ENCODE data around the gene KANSL2. TPM values are rescaled to one million over a fixed set of nuclear protein-coding genes. Genes with fewer than 3 reads are reported as not detected.

KANSL2 gene
- total RNA-seq, 1 experiment from 2014 or later = 56.6 TPM

GRCh38 chr12:48687592-48687991 lies 5.6 kb upstream of the KANSL2 start:
- H3K4me1 Mint-ChIP-seq = no peaks in the 10 kb centered on the region
- peaks cover 5% of the 10 kb centered on the region for H3K79me2 ChIP-seq (ENCODE audit: insufficient read depth, low read length)
- no peak overlapping the region for H2BK12ac ChIP-seq (ENCODE audit: insufficient read length, low read depth, low read length)
- no peaks in the 10 kb centered on the region for H3K27me3 ChIP-seq (ENCODE audit: insufficient read depth, low read length)
- H2BK5ac ChIP-seq (ENCODE audit: insufficient read length, low read length) = no peak overlapping the region
- H3K4me1 ChIP-seq (ENCODE audit: insufficient read depth, low read length) = no peaks in the 10 kb centered on the region
- no peak overlapping the region for H3K4me3 Mint-ChIP-seq
- no peak overlapping the region for H4K5ac ChIP-seq (ENCODE audit: insufficient read length, low read depth, low read length)
- no peak overlapping the region for H3K23ac ChIP-seq (ENCODE audit: insufficient read length, low read depth, low read length)
- H3K9me3 ChIP-seq (ENCODE audit: control insufficient read depth, low read depth, low read length) = no peaks in the 10 kb centered on the region
- H4K91ac ChIP-seq (ENCODE audit: insufficient read length, low read depth, low read length) = no peak overlapping the region
- no peak overlapping the region for H2BK15ac ChIP-seq (ENCODE audit: low read depth, low read length)
- H3K14ac ChIP-seq (ENCODE audit: insufficient read depth, low read length) = no peak overlapping the region
- H3K27ac Mint-ChIP-seq = no peak overlapping the region
- no peak overlapping the region for H2BK120ac ChIP-seq (ENCODE audit: low read depth, low read length, poor library complexity, severe bottlenecking)
- H3K4ac ChIP-seq (ENCODE audit: low read depth, low read length) = no peak overlapping the region
- no peak overlapping the region for H2AK5ac ChIP-seq (ENCODE audit: insufficient read length, low read length)
- peaks cover 1% of the 10 kb centered on the region; the same call in 1 of the 2 replicates for H3K27me3 Mint-ChIP-seq (ENCODE audit: low read depth)
- H3K36me3 Mint-ChIP-seq (ENCODE audit: insufficient read depth in 1 of 3, low read depth in 3 of 3) = peaks cover 5 to 43% (median 18%) of the 10 kb centered on the region in 3 experiments; a peak in 6 of 7 replicates
- no peaks in the 10 kb centered on the region for H3K79me1 ChIP-seq (ENCODE audit: insufficient read depth, low read depth, low read length, poor library complexity, severe bottlenecking)
- H3K9me3 Mint-ChIP-seq = no peaks in the 10 kb centered on the region
- no peak for TF ChIP-seq CTCF (conservative IDR thresholded peaks at IDR 0.05)
- no peaks in the 10 kb centered on the region for H4K20me1 ChIP-seq (ENCODE audit: control insufficient read depth, insufficient read depth, insufficient read length)
- H3K4me2 ChIP-seq (ENCODE audit: insufficient read depth, insufficient read length, low read length) = no peak overlapping the region
- H3K56ac ChIP-seq (ENCODE audit: insufficient read length, low read depth, low read length) = no peak overlapping the region
- no peak for DNase-seq
- no CpG with 5 or more reads among the region's 4 CpGs for WGBS (ENCODE audit: extremely low coverage, insufficient read length, low lambda C conversion rate)
- H3T11ph ChIP-seq (ENCODE audit: low read length) = no peak overlapping the region
- H3K18ac ChIP-seq (ENCODE audit: insufficient read length, low read depth, low read length) = no peak overlapping the region
- no peak overlapping the region for H3K9ac ChIP-seq (ENCODE audit: extremely low read depth, insufficient read length, low read length)
- H3K27ac ChIP-seq (ENCODE audit: insufficient read length, low read depth, low read length) = no peak overlapping the region
- H3K23me2 ChIP-seq (ENCODE audit: insufficient read length, low read depth, low read length, poor library complexity, severe bottlenecking) = no peaks in the 10 kb centered on the region
- no peak overlapping the region for H2BK20ac ChIP-seq (ENCODE audit: low read depth, low read length, poor library complexity, severe bottlenecking)
- H2AFZ ChIP-seq (ENCODE audit: low read length) = no peak overlapping the region
- H4K8ac ChIP-seq (replicated peaks; ENCODE audit: insufficient read length, low read depth, low read length) = no peak overlapping the region

Measured in H9 (cell line).